ENCODE data around the gene EIF3F. TPM values are rescaled to one million over a fixed set of nuclear protein-coding genes. Genes with fewer than 3 reads are reported as not detected.

EIF3F gene
- total and polyA plus RNA-seq, 2 donors (not counting 1 experiment from before 2014, with no cell fraction given): 330 to 584 TPM

DNA sequence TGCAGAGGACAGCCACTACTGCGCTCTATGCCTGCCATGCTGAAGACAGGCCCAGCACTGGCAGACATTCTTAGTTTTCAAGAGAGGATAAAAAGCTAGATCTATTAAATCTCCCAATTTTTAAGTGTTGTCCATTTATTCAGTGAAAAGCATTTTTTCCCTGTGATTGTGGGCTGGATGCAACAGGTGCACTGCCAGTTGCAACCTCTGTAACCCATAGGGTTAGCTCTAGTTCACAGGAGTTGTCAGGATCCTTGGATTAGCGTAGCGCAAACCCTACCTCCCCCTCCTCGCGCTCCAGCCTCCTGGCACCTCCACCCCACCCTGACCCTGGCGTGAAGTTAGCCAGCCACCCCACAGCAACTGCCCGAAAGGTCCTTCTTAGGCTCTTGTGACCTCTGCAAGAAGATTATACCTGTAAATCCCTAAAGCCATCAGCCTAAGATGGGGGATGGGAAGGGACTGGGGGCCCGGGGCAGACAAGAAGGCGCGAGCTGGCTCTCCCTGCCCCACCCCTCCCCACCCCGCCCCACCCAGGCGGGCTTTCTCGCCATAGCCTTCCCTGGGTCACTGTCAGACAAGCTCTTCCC, 30.9 kb downstream of the EIF3F start:
- H3K4me3 Mint-ChIP-seq: peak overlapping the region; percentile 85
- no peaks in the 10 kb centered on the region for H3K36me3 ChIP-seq (replicated peaks in 1 of 2; ENCODE audit: control extremely low read depth in 1 of 2, control insufficient read depth in 1 of 2, extremely low read depth in 1 of 2, insufficient read depth in 2 of 2, low read length in 1 of 2)
- no peak overlapping the region for H3K9ac ChIP-seq (ENCODE audit: low read length)
- TF ChIP-seq, protein P1, sequence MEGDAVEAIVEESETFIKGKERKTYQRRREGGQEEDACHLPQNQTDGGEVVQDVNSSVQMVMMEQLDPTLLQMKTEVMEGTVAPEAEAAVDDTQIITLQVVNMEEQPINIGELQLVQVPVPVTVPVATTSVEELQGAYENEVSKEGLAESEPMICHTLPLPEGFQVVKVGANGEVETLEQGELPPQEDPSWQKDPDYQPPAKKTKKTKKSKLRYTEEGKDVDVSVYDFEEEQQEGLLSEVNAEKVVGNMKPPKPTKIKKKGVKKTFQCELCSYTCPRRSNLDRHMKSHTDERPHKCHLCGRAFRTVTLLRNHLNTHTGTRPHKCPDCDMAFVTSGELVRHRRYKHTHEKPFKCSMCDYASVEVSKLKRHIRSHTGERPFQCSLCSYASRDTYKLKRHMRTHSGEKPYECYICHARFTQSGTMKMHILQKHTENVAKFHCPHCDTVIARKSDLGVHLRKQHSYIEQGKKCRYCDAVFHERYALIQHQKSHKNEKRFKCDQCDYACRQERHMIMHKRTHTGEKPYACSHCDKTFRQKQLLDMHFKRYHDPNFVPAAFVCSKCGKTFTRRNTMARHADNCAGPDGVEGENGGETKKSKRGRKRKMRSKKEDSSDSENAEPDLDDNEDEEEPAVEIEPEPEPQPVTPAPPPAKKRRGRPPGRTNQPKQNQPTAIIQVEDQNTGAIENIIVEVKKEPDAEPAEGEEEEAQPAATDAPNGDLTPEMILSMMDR (IDR thresholded peaks at IDR 0.05): no peak
- TF ChIP-seq EZH2 (IDR thresholded peaks at IDR 0.05; ENCODE audit: borderline replicate concordance, insufficient read depth, low read depth, low read length, poor library complexity, severe bottlenecking): no peak
- no peak overlapping the region for H3K4me3 ChIP-seq (ENCODE audit: control extremely low read depth in 1 of 5, extremely low read depth in 1 of 5, insufficient read depth in 1 of 5, low read depth in 2 of 5, low read length in 4 of 5)
- H2AFZ ChIP-seq (ENCODE audit: insufficient read depth, low read depth, low read length, poor library complexity, severe bottlenecking): no peak overlapping the region
- ChIA-PET POLR2A (interaction anchor here (0.6 kb wide), 1 partner anchor 1319 kb away, joined by 4 read pairs; no protein-coding TSS in a partner anchor), CTCF (interaction anchor here (1.6 to 1.7 kb wide), 2 partner anchors 15 to 31 kb away, joined by 3 to 8 read pairs; partner anchors contain the start of gene EIF3F)
- H3K4me2 ChIP-seq (replicated peaks; ENCODE audit: low read depth, low read length, poor library complexity, severe bottlenecking): no peak overlapping the region
- no peaks in the 10 kb centered on the region for H4K20me1 ChIP-seq (ENCODE audit: control insufficient read depth, insufficient read depth, low read length, poor library complexity, severe bottlenecking)
- H3K27me3 ChIP-seq (replicated peaks in 1 of 4; ENCODE audit: control extremely low read depth in 1 of 4, control insufficient read depth in 3 of 4, insufficient read depth in 4 of 4, low read length in 3 of 4): peaks cover 0 to 62% (median 37%) of the 10 kb centered on the region in 4 experiments
- peaks cover 16 to 18% of the 10 kb centered on the region in 2 donors for H3K4me1 ChIP-seq (ENCODE audit: control insufficient read depth in 2 of 2, insufficient read depth in 2 of 2, low read length in 2 of 2)
- H3K9me3 Mint-ChIP-seq (ENCODE audit: insufficient read depth): no peaks in the 10 kb centered on the region
- no peak overlapping the region for H3K27ac ChIP-seq (ENCODE audit: low read length in 2 of 2)
- H3K79me2 ChIP-seq (ENCODE audit: control insufficient read depth, insufficient read depth, low read length): no peaks in the 10 kb centered on the region
- intact Hi-C loops (cut with micrococcal nuclease): loop anchor here (2.0 kb wide), 1 partner anchor 31 kb away; the partner anchor contains the start of gene EIF3F
- 82% methylated on average over 4 of the region's 13 CpGs for WGBS (ENCODE audit: insufficient coverage)
- H3K9me3 ChIP-seq (ENCODE audit: control extremely low read depth in 1 of 3, control insufficient read depth in 2 of 3, insufficient read depth in 1 of 3, low read length in 2 of 3): peaks cover 0 to 3% (median 0%) of the 10 kb centered on the region in 3 donors
- DNase-seq (peak; percentile 25), ATAC-seq (ENCODE audit: low read depth) (no peak)
- H3K27me3 Mint-ChIP-seq: peaks cover 47% of the 10 kb centered on the region
- H3K27ac Mint-ChIP-seq: no peak overlapping the region
- H3K4me1 Mint-ChIP-seq: peaks cover 14% of the 10 kb centered on the region

Data from B cell (primary cell).